NCI-H1436 (cell line): ENCODE results near the gene NR0B1.

Experiments
- DNase-seq: peaks from one replicate; lab custom pipeline; 2025; lab: John Stamatoyannopoulos, UW

The NR0B1 gene

DNA sequence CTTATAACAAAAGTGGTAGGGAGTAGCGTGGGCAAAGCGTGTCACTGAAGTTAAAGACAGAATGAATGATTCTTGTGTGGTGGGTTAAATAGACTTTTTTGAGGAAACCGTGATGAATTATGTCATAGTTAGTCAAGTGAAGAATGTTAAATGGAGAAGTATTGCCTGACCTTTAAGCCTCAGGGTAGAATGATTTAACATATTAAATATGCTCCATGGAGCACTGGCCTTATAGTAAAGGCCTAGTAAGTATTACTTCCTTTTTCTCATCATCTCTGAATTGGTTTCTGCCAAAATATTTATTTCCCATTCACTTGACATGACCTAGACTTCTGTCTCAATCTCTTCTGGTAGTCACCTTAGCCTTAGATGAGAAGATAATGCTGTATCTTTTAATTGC is 38.6 kb downstream of the NR0B1 start:
- no peak for DNase-seq

DNA sequence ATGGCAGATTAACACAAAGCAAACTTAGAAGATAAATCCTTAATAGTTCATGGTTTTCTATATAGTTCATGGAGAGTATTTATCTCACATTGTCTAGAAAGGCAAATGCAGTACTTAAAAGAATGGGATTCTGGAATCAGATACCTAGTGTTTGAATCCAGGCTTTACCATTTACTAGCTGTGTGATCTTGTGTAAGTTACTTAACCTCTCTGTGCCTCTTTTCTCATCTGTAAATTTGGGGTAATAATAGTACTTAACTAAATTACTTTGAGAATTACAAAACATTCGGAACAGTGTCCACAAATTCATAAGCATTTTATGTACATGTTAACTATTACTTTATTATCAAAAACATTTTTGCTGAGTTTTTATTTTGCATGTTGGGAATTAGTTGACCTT is 46.4 kb downstream of the NR0B1 start:
- DNase-seq, result no peak

DNA sequence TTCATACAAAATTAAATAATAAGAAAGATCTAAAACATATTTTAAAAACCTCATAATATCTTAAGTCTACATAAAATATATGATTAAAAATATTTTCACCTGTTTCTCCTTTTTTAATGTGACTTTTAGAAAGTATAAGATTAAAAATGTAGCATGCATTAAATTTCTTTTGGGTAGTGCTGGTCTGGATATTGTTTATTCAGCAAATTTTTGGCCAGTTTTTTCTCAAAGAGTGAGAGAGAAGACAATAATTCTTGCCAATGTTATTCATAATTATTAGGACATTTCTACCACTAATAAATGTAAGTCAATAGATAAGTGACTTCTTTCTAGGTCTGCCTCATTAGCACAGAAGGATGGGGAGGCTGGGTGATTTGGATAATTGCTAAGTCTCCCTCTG is 48.2 kb downstream of the NR0B1 start:
- DNase-seq, result no peak

DNA sequence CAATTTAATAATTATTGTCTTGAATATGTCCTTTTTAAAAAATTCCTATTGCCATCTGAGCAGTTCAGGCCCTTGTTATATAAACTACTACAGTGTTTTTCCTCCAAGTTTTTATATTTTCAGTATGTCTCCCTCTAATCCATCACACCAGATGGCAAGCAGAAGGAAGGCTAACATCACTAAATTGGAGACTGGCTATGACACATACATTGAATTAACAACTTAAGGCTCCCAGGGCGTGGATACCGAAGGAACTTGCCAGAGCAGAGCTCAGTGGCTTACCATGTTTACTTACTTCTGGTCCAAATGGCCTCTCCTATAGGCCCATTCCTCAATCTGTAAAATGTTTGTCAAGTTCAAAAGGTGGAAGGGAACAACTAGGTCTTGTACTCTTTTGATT is 49.3 kb downstream of the NR0B1 start:
- DNase-seq, result no peak
